NCI-H226 (cell line): ENCODE measurements around the gene FOXP2.
A peak's percentile ranks its signal among the peaks of the same experiment; 100 is the strongest.
"Not testable (repeated sequence)": the region's sequence is repeated elsewhere in the genome, so short reads cannot be mapped to it uniquely, and the experiment has no call there.

ENCODE experiments used
- DNase-seq: peaks from one replicate; pipeline ENCODE4 v3.0.0-alpha.2; 2015

The FOXP2 gene

DNA sequence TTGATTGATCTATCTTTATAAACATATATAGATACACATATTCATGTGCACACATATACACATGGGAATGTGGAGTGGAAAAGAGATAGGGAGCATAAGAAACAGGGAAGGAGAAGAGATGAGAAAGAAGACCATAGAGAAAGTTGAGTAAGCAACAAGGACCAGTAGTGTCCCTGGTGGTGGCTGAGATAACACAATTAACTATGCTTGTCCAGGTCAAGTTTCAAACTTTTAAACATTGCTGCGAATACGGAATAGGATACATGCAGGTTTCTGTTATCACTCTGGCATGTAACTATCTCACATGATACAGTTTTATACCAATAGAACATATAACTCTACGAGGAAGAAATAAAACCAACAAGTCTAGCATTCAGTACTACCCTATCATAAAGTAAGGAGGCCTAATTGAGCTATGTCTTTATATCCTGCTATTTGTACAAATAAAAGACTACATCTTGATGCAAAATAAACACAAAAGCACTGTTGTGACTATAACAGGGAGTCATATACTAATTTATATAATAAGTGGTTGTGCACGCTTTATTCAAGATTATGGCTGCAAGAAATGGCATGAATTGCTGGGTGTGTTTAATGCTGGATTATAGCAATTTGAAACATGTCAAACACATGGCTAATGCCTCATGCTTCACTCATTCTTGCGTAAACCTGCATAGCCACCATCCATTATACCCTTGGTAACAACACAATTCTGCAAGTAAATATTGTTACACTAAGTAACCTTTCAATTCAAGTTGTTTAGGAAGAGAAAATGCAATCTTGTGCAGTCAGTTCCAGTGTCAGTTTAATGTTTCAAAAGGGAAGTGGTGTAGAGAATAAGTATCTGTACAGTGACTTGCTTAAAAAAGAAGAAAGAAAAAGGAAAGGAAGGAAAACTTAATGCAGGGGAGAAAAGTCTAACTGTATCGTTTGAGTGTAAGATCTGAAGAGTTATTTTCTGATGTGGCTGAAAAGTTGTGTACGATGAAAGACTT is 8.2 kb downstream of the FOXP2 start:
- no peak for DNase-seq

DNA sequence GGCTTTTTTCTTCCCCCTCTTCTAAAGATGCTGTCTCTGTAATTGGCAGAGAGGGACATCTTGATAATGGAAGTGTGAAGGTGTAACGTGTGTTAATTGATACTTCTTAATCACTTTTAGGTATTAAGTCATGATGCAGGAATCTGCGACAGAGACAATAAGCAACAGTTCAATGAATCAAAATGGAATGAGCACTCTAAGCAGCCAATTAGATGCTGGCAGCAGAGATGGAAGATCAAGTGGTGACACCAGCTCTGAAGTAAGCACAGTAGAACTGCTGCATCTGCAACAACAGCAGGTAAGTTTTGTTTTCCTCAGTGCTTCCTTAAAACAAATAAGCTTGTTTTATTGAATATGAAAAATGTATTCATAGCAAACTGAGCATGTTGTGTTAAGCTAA is 11.8 kb downstream of the FOXP2 start:
- no peak for DNase-seq

DNA sequence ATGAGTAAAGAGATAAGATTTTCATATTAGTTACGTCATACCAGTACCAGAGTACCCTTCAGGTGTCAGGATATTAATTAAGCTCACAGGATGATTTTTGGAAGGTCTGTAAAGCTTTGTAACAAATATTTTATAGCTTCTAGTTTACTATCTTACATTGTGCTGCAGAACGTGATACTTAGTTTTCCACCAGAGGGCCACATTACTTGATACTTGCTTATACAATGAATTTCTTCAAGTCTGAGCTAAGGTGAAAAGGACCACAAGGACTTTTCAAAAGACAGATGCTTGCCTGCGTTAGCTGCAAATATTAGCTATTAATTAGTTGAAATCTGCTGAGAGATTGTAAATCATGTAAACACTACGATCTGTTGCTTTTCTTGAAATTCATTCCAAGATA is 12.2 kb downstream of the FOXP2 start:
- DNase-seq = no peak

DNA sequence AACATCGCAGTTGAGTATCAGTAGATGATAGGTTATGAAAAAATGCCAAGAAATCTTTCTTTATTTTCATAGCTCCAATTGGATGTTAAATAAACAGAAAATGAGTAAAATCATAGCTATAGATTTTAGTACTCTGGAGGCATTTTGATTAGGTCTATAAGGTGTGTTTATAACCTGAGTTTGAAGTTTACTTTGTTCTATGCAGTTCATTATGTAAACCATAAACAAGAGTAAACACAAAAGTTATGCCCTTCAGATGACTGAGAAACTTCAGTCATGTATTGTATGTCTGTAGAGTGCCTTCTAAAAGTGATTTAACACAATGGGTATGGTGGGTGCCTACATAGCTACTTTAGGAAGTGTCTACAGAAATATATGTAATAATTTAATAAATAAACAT is 13.6 kb downstream of the FOXP2 start:
- DNase-seq = no peak

DNA sequence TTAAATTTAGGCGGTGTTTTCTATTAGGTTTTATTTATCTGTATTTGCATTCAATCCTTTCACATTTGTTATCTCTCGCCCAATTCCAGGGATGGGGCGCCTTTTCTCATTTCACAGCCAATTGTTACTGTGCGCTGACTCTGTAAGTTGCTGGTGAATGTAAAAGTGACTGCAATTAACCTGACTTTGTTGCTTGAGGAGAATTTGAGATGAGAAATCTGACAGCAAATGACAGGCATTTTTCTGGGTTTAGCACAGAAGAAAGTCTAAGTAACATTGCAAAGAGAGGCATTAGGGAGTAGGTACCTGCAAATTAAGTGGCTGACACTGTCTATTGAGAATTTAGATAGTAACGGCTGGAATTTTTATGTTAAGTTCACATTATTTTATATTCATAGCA is 16.6 kb downstream of the FOXP2 start:
- DNase-seq = no peak

DNA sequence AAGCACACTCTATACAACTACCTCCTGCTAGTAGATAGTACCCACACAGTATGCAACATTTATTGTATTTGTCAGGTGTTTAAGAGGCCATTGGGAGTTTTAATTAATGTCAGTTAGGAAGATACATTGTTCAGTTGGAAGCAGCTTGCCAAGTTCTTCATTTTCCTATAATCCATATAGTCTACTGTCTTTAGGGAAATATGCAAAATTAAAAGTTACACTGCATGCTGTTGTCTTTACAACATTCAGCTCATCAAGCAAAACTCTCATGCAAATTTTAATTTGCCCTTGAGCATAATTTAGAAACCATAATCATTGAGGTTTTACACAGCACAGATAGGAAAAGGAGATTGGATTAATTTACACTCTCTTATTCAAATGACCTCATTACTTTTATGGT is 17.4 kb downstream of the FOXP2 start:
- no peak for DNase-seq

DNA sequence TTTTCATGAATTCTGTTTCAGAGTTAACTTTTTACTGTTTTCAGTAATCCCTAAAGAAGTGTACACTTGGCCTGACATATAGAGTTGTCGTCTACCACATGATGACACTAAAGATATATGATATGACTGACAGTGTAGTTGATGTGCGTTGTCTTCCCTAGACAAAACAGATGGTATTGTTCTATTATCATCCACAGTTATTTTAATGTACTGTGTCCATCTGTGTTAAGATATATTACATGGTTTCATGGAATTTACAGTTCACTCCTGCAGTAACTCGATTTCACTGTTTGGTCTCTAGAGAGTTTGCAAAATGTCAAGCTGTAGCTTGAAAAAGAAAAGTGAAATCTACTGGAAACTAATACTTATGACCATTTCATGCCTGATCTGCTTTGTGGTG is 18.1 kb downstream of the FOXP2 start:
- DNase-seq = no peak

DNA sequence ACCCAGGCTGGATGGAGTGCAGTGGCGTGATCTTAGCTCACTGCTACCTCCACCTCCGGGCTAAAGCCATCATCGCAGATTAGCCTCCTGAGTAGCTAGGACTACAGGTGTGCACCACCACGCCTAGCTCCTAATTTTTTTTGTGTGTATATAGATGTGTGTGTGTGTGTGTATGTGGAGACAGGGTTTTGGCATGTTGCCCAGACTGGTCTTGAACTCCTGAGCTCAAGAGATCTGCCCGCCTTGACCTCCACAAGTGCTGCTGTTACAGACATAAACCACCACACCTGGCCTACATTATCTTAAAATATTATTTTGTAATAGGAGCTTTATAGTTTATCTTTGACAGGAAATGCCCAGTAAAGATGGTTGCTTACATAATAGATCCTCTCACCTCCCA is 25.0 kb downstream of the FOXP2 start:
- DNase-seq = no peak

DNA sequence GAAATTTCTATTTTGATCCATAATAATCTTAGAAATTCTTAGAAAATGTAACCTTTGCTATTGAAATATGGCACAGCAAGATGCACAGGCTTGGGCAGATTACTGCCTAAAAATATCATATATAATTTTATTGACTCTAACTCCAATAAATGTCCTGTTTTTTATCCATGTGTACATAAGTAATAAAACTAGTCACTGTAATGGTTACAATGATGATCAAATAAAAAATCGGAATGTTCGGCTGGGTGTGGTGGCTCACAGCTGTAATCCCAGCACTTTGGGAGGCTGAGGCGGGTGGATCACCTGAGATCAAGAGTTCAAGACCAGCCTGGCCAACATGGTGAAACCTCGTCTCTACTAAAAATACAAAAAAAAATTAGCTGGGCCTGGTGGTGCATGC is 26.3 kb downstream of the FOXP2 start:
- DNase-seq = not testable (repeated sequence)

DNA sequence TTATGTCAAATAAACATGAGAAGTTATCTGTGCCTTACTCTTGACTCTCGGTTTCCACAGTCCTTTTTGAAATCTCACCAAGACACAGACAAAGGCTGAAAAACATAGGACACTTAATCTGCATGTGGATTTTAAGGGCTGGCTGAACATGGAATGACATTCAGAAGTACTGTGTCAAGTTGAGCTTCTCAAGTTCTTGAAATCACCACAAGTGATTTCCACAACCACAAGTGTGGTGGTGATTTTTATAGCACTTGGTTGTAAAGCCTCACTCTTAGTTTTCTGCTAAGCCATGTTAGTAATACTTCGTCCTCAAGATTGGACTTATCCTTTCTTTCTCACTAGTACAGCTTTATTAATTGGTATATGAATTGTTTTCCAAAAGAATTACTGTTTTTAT is 29.6 kb downstream of the FOXP2 start:
- DNase-seq = no peak

DNA sequence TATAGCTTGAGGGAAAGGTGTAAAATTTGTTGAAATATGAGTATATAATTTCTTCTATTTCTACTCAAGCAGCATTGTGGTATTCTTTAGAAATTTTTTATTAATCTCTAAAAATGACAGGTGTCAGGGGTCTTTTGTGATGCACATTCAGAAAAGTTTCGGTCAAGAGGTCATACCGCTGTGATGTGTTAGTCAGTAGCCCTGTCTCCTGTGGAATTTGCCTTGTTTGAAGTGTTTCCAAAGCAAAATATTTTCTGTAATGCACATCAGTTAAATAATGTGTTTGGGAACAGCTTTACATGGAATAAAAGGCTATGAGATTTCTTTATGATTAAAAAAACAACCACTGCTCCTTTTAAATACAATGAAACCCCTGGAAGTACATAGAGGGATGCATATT is 35.8 kb downstream of the FOXP2 start:
- DNase-seq = peak; percentile 53

DNA sequence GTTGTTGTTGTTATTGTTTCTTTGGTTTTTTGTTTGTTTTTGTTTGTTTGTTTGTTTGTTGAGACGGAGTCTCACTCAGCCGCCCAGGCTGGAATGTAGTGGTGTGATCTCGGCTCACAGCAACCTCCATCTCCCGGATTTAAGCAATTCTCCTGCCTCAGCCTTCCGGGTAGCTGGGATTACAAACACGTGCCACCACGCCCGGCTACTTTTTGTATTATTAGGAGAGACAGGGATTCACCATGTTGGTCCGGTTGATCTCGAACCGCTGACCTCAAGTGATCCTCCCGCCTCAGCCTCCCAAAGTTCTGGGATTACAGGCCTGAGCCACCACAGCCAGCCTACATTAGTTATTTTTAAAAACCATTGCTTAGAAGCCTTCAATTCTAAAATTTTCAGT is 45.0 kb downstream of the FOXP2 start:
- DNase-seq = no peak

DNA sequence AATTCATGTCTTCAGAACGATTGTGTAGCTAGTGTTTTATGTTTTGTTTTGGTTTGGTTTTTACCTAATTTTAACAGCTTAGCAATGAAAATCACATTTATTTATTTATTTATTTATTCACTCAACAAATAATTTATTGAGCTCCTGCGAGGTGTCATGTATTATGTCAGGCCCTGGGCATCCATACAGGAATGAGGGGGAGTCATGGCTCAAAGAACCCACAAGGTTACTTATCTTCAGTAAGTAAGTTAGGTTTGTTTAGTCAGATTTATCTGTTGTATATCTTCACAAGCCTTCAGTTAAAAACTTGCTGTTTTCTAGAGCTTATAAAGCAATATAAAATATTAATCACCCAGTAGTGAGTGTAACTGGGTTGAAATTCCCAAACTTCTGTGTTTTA is 45.4 kb downstream of the FOXP2 start:
- peak; percentile 77 for DNase-seq

DNA sequence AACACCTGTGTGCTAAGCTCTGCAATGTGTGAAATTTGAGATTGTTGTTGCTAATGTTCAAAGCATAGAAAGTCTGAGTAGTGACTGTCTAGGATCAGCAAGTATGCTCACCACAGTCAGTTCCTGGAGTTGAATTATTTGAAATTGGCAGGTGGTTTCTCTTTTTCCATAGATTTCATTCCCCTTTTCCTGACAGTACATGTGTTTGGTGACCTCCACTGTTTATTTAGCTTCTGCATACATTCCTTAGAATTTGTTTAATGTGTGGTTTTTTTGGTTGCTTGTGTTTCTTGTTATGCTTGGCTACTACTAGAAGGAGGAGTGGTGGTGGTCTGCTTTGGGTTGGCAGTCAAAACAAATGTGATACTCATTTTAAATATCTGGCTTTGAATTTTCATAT is 52.3 kb downstream of the FOXP2 start:
- DNase-seq = no peak

DNA sequence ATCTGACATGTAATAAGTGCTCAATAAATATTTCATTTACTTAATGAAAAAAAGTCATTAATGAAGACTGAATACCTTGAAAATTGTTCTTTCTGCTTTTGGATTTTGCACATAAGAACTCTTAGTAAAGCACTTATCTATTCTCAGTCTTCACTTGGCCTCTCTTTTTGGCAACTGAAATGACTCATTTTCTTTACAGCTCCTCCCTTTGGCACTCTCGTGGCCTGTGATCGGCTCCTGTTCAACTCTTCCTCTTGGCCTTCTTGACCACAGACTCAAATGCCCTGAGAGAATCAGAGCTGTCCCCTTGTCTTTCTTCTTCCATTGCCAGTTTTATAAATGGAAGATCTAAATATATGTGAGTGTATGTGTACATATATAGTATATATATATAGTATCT is 54.2 kb downstream of the FOXP2 start:
- peak; percentile 50 for DNase-seq

DNA sequence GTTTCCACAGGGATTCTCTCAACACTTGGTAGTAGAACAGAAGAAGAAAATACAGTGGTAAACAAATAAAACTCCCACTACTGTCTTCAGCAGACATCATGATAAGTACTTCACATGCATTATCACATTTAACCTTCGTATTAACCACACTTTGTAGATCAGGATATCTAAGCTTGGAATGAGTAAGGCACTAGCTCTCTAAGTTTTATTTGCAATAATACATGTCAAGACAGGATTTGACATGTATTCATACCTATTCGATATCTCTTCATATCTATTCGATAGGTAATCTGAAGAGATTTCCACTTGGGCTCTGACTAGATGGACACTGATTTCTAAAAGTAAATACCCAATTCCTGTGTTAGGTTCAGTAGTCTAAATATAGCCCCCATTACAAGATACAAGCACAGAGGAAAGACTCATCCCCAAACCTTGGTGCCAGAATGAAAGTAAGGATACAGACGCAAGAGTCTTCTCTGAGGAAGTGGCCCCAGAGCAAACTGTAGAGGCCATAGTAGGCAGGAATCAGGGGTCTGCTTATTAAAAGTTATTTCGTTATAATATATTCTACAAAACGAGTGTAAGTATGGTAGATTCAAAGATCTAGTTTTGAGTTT is 58.4 kb downstream of the FOXP2 start:
- no peak for DNase-seq

DNA sequence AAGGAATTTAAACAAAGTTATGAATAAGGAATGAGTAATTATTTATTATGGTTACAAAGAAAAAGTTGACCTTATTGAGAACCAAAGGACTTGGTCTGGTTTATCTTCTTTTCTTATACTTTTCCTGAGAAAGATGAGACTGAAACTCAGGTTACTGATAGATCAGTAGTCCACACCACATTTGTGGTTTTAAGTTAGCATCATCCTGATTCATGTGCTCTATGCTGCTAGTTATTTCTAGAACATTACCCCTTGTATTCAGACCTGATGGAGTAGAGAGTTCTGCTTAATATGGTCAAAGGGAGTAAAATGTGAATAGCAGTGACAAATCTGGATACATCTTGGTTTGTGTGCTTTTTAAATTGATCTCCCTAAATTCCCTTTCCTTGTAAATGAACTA is 63.8 kb downstream of the FOXP2 start:
- DNase-seq = no peak

DNA sequence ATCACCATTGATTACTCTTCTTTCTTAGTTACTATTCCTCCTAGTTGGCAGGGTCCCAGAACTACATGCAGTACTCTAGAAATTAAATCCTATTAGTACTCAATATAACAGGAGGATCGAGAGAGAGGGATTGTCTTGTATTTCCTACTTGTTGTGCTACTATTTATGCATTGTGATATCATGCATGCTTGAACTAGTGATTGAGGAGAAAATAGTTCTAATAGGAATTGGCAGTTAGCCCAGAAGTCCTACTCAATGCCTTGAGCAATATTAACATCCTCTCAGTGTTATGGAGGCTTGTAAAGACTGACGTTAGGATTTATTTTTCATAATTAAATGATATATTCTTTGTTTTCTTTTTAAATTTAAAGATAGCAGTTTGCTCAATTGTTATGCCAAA is 67.4 kb downstream of the FOXP2 start:
- peak; percentile 64 for DNase-seq

DNA sequence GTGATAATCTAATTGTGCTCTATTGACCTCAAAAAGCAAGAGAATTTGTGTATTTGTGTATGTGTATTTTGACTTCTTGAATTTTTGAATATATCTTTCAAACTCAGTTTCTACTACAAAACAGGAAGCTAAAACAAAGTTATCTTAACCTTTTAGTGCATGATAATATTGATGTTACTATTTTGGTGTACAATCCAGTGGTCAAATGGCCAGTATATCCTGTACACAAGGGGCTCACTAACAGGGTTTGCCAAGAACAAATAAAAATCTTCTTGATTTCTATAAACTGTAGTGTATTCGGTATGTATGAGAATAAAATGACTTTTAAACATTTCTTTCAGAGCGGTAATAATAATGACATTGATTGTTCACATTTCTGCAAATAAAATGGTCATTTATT is 69.6 kb downstream of the FOXP2 start:
- no peak for DNase-seq

DNA sequence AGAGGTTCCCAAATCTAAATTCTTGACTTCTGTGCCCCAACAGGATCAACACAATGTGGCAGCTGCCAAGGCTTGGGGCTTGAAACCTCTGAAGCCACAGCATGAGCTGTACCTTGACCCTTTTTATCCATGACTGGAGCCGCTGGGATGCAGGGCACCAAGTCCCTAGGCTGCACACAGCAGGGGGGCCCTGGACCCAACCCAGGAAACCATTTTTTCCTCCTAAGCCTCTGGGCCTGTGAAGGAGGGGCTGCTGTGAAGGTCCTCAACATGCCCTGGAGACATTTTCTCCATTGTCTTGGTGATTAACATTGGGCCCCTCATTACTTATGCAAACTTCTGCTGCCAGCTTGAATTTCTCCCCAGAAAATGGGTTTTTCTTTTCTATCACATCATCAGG is 72.6 kb downstream of the FOXP2 start:
- no peak for DNase-seq

DNA sequence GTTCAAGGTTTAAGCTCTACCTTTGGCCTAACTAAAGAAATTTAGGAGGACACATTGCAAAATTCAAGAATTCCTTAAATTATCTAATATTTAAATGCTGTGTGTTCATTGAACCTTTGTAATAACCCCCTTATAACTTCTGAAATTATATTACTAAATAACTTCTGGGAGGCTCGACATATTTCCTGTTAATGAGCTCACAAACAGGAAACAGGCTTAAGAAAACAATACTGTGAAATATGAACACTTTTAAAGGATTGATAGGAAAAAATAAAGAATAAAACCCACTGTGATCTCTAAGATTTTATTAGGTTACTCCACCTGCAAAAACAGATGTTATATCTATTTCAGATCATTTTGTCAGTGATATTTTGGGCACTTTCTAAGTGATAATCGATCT is 74.1 kb downstream of the FOXP2 start:
- DNase-seq = no peak

DNA sequence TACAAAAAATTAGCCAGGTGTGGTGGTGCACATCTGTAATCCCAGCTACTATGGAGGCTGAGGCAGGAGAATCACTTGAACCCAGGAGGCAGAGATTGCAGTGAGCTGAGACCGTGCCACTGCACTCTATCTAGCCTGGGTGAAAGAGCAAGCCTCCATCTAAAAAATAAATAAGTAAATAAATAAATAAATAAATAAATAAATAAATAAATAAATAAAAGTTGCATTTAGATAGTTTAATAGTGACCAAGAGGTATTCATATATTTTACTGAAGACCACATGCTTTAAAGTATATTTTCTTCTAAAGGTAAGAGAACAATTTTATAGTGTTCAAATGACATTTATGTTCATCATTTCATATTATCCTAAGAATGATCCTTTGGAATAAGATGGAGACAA is 82.9 kb downstream of the FOXP2 start:
- DNase-seq = not testable (repeated sequence)

DNA sequence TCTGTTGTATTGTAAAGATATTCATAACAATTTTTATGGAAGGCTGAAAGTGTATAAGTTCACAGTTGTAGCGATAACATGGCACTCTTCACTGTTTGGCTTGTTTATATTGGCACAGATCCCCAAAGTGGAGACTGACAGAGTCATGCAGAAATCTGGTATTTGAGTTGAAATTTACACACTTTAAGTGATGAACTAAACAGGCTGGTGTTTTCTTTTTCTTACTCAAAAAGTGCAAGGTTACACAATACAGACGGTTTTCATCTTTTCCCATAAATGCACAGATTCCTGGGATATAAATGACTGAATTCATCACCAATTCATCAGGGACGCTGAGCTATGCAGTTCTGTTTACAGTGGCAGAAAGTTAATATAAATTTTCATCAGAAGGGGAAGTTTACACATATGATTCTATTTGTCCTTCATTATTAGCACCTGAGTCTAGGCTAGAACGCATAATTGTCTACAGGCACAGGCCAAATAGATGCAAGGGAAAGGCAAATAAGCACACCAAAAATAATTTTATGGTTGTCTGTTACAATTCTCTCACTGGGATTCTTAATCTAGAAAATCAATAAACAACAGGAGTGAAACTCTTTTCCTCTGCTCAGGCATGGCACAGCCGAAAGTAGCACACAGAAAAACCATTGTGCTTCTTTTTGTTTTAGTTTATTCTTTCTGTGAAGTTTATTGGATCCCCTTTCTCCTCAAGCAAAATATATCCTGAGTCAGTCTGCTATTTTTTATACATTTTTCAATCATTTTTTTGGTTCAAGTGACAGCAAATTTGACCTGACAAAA is 88.0 kb downstream of the FOXP2 start:
- peak; percentile 57 for DNase-seq

DNA sequence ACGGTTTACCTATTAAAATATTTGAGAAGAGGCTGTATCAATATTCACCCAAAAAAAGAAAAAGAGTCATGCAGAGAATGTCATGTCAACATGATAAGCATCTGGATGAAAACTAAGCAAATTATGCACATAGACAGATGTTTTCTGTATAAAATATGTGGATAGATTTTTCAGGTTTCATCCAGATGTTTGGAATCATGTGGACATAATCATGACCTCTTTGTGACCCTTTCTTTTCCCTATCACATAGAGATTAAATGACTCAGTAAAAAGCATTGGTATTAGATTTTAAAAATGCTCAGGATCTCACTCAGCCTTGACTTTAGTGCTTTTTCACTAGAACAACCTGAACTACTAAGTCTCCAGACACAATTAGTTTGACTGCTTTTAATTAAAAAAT is 90.0 kb downstream of the FOXP2 start:
- no peak for DNase-seq
